Stromal cell of bone marrow (primary cell): Measurements from ENCODE around the gene DPEP1.
"Not testable (repeated sequence)": the region's sequence is repeated elsewhere in the genome, so short reads cannot be mapped to it uniquely, and the experiment has no call there.

Source experiments
- DNase-seq: peaks from one replicate; pipeline ENCODE4 v3.0.0-alpha.2; 2012; ENCODE audit warnings: low read depth

The DPEP1 gene

GRCh38 chr16:89613231-89613953 lies at the start of gene DPEP1:
Gene DPEP1 (plus strand): TSS chr16:89613642. CDS start chr16:89630411, 16,769 bp downstream.
- DNase-seq, result no peak

DNA sequence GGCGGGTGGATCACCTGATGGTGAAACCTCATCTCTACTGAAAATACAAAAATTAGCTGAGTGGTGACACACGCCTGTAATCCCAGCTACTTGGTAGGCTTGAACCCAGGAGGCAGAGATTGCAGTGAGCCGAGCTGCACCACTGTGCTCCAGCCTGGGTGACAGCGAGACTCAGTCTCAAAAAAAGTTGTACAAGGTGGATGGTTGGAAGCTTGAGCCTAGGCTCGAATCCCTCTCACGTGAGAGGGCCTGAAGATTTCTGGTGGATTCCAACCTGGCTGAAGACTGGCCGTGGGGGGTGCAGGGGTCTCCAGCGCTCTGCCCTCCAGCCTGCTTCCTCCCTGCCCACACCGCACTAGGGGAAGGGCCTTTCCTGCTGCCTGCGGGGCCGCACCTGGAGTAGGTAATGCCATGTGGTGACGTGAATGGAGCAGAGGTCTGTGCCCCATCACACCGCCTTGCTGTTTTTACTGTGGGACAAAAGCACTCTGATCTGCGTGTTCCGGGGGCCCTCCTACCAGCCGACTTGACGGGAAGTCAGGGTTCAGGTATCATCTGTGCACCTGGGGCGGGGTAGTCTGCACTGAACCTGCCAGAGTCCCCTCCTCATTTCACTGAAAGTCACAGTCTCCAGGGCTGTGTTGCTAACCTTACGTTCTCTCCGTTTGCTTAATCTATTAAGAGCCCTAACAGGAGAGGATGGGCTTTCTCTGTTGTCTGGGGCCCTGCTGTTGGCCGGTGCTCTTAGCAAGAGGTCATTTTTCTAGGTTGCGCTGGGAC lies 48.8 kb upstream of the DPEP1 start:
- DNase-seq, result no peak

DNA sequence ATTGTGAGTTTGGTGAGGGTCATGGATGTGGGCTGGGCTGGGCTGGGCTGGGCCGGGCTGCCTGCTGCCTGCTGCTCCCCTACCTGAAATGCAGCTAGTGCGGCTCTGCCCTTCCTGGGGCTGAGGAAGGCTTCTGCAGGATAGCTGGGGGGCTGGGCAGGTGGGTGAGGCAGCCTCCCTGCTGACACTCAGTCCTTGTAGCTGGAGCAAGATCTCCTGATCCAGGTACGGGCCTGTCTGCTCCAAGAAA lies 48.3 kb upstream of the DPEP1 start:
- DNase-seq, result no peak

- no peak for DNase-seq
These were observed 47.7 kb upstream of the DPEP1 start for GRCh38 chr16:89565506-89566372.

DNA sequence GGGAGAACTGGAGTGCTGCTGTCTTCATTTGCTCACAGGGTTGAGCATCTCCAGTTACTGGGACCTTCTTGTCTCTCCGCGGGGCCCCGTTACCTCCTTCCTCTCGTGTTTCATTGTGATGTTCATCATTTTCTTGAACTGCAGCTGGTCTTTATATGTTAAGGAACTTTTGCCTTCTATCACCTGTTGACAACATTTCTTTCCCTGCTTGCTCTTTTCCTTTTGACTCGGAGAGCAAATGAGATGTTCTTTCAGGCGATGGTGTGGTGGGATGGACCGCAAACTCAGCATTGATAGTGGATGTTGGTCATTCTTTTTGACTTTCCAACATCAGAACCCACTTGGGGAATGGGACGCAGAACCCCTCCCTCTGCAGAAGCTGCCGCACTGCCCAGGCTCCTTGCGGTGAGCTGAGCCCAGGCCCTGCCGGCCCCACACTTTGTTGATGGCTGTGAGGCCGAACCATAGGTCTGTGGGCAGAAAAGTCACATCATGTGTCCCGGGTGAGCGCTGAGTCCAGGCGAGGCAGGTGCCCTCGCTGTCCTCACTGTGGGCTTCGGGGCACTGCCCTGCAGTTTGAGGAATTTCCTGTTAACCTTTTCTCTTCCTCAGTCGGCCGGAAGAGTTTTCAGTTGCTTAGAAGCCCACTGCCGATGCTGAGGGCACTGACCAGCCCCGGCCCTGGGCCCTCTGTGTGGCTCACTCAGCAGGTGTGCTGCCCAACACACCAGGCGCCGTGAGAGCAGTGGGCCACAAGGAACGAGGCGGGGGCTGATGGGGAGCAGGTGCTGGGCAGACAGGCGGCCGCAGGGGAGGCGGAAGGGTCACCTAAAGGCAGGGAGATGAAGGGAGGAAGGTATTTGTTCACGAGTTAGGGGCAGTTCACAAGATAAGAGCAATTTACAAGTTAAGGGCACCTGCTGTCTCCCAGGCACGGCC lies 45.5 kb upstream of the DPEP1 start:
- DNase-seq, result no peak

GRCh38 chr16:89569506-89570341 lies 43.7 kb upstream of the DPEP1 start:
- DNase-seq, result no peak

DNA sequence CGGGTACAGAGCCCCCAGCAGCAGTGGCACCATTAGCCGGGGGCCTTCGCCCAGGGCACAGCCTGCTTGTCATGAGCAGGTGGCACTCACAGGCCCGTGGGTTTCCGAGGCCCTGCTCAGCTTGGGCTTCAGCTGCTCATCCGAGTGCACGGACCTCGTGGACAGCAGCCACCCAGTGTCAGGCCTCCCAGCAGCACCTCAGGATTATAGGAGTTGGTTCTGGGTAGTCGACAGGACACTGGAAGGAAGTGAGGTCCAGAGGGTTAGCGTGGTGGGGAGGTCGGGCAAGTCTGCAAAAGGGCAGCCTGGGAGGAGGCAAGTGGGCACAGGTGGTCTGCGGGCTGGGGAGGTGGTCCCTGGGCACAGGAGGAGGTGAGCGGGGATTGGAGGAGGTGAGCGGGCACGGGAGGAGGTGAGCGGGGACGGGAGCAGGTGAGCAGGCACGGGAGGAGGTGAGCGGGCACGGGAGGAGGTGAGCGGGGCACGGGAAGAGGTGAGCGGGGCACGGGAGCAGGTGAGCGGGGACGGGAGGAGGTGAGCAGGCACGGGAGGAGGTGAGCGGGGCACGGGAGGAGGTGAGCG lies 43.0 kb upstream of the DPEP1 start:
- no peak for DNase-seq

DNA sequence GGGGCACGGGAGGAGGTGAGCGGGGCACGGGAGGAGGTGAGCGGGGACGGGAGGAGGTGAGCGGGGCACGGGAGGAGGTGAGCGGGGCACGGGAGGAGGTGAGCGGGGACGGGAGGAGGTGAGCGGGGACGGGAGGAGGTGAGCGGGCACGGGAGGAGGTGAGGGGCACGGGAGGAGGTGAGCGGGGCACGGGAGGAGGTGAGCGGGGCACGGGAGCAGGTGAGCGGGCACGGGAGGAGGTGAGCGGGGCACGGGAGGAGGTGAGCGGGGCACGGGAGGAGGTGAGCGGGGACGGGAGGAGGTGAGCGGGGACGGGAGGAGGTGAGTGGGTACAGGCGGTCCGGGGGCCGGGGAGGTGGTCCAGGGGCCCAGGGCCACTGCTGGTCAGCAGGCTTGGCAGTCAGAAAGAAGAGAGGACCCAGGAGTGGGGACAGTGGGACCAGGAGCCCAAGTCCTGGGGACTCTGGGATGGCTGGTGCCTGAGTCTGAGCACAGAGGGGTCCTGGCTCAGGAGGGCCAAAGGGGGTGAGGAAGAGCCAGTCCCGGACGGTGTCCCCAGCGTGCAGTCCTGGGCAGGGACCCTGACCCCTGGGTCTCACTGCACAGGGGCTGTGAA lies 42.4 kb upstream of the DPEP1 start:
- not testable (repeated sequence) for DNase-seq

- DNase-seq, result no peak
These were observed 41.8 kb upstream of the DPEP1 start for GRCh38 chr16:89571636-89572035.

GRCh38 chr16:89572073-89572484 lies 41.4 kb upstream of the DPEP1 start:
- no peak for DNase-seq

DNA sequence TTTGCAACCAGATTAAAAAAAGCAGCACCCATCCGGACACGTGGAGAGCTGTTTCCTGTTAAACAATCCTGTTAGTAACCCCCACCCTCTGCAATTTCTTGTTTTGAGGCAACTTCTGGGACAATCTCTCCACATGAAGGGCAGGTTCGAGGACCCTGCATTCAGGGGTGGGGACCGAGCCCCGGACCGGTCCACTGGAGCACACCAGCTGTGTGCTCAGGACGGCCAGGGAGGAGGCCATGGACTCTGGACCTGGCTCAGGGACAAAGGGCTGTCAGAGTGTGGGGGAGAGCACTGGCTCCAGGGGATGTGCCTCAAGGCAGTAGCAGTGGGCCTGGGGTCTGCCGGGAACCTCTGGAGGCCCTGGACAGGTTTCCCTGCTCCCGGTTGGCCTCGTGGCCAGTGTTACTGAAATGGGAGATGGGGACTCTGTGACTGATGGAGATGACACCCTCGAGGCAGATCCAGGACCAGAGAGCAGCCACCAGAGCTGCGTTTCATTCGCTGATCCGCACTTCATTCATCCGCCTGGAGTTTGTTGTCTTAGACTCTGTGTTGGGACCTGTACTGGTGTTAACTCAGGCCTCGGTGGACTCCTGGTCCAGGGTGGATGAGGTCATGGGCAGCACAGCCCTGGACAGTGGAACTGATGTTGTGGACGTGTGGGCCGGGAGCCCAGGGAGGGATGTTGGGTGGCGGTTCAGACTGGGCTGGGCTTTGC lies 40.8 kb upstream of the DPEP1 start:
- DNase-seq, result no peak

DNA sequence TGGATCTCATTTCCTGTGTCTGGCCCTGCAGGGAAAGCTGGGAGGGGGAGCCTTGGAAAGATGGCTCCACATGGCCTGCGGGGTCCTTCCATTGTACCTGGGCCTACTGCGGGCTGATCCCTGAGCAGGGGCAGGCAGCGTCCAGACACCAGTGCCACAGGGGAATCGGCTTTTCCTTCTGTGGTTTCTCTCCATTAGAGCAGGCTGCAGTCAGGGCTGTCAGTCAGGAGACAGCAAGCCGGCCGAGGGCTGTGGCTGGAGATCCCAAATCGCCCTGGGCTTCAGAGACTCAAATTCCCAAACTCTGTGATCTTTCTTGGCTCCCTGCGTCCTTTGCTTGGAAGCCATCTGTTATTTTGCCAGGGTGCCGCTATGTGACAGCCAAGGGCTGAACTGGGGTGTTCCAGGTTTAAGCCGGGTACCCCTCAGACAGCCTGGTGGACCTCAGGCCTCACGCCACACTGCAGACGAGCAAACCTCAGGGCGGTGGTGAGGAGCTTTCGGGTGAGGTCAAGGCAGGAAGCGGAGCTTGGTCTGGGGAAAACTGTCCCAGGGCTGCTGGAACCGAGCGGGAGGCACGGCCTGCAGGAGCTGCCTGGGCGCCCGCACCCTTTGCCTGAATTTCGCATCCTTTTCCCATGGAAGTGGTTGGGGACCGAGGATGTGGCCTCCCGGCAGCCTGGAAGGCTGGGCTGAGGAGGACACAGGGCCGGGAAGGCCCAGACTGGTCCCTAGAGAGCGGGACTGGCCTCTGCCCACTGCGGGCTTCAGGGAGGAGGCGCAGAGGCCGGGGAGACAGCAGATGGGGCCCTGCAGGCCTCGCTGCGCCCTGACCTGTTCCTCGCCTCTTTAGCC lies 39.4 kb upstream of the DPEP1 start:
- no peak for DNase-seq

GRCh38 chr16:89574681-89575246 lies 38.7 kb upstream of the DPEP1 start:
- DNase-seq, result peak; percentile 43

DNA sequence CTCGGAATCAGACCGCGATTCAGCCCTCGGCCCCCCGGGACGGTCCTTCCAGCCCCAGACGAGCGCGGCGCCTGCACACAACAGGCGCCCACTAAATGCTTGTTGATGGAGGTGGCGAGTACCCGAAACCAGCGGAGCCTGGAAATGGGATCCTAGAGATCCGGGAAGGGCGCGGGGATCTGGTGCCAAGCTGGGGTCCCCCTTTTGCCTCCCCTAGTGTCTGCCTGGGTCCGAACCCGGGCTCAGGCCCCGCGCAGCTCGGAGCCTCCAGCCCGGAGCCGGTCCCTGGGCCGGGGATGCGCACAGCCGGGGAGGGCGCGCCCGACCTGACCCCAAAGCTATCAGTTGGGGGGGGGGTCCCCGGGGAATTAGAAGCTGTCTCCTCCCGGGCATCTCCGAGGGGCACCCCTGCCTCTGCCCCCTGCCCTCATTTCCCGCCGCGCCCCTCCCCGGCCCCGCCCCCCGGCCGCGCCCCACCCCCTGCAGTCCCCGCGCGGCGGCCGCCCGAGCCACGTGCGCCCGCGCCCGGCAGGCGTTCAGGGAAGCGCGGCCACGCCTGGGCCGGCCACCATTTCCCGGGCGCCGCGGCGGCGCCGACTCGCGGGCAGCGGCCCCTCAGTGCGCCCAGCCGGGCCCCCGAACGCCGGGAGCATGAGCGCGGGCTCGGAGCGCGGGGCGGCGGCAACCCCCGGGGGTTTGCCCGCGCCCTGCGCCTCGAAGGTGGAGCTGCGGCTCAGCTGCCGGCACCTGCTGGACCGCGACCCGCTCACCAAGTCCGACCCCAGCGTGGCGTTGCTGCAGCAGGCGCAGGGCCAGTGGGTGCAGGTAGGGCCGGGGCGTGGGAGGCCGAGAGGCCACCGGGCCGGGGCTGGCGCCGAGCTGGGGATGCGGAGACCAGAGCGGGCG lies 37.9 kb upstream of the DPEP1 start, which contains the start of gene CPNE7:
TSS of gene CPNE7 (plus strand) at position 512 of the 906 bp plus-strand sequence. CDS start at position 652, 140 bp downstream.
- no peak for DNase-seq

DNA sequence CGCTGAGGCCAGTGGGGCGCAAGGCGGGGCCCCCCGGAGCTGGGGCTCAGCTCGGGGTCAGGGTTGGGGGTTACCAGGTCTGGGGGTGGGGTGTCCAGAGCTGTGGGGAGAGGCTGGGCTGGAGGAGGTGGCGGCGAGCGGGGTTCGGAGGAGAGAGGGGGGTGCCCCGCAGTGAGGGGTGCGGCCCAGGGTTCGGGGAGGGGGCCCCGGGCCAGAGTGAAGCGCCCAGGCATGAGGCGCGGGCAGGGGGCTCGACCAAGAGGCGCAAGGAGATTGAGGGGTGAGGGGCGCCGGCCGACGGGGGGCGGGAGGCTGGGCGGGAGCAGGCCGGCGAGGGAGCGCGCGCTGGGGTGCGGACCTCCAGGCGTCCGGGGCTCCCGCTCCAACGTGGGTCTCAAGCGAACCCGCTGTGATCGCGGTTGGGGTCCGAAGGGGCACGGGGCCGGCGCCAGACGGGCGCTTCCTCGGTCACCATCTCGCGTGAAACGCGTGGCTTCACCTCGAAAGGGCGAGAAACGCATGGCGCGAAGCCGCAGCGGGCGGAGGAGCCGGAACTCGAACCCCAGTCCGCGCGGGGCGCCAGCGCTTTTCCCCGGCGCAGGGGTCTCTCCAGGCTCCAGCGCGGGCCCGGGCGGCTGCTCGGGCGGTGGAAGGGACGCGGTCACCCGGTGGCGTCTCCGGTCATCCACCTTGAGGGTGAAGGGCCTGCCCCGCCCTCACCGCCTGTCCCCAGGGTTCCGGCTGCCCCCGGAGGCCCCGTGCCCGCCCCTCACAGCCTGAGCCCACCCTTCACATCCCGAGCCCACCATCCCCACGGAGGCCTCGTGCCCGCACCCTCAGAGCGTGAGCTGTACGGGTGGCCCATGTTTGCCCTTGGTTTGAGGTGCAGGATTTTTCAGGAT lies 37.0 kb upstream of the DPEP1 start:
- DNase-seq, result no peak
